ENCODE measurements around the gene ANKRD17. TPM values are rescaled to one million over a fixed set of nuclear protein-coding genes. Genes with fewer than 3 reads are reported as not detected.
A peak's percentile ranks its signal among the peaks of the same experiment; 100 is the strongest.

Gene ANKRD17, protein sequence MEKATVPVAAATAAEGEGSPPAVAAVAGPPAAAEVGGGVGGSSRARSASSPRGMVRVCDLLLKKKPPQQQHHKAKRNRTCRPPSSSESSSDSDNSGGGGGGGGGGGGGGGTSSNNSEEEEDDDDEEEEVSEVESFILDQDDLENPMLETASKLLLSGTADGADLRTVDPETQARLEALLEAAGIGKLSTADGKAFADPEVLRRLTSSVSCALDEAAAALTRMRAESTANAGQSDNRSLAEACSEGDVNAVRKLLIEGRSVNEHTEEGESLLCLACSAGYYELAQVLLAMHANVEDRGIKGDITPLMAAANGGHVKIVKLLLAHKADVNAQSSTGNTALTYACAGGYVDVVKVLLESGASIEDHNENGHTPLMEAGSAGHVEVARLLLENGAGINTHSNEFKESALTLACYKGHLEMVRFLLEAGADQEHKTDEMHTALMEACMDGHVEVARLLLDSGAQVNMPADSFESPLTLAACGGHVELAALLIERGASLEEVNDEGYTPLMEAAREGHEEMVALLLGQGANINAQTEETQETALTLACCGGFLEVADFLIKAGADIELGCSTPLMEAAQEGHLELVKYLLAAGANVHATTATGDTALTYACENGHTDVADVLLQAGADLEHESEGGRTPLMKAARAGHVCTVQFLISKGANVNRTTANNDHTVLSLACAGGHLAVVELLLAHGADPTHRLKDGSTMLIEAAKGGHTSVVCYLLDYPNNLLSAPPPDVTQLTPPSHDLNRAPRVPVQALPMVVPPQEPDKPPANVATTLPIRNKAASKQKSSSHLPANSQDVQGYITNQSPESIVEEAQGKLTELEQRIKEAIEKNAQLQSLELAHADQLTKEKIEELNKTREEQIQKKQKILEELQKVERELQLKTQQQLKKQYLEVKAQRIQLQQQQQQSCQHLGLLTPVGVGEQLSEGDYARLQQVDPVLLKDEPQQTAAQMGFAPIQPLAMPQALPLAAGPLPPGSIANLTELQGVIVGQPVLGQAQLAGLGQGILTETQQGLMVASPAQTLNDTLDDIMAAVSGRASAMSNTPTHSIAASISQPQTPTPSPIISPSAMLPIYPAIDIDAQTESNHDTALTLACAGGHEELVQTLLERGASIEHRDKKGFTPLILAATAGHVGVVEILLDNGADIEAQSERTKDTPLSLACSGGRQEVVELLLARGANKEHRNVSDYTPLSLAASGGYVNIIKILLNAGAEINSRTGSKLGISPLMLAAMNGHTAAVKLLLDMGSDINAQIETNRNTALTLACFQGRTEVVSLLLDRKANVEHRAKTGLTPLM (N-terminal part only)
- 25.6 and 33.1 TPM in 2 replicates for polyA plus RNA-seq (2012; rRNA removed)
- 18.1 and 26.1 TPM in 2 replicates for polyA plus RNA-seq (2012; cell fraction: cytosol; rRNA removed)
- polyA plus RNA-seq (2012; cell fraction: nucleus; rRNA removed), result 23.1 and 53.8 TPM in 2 replicates

DNA sequence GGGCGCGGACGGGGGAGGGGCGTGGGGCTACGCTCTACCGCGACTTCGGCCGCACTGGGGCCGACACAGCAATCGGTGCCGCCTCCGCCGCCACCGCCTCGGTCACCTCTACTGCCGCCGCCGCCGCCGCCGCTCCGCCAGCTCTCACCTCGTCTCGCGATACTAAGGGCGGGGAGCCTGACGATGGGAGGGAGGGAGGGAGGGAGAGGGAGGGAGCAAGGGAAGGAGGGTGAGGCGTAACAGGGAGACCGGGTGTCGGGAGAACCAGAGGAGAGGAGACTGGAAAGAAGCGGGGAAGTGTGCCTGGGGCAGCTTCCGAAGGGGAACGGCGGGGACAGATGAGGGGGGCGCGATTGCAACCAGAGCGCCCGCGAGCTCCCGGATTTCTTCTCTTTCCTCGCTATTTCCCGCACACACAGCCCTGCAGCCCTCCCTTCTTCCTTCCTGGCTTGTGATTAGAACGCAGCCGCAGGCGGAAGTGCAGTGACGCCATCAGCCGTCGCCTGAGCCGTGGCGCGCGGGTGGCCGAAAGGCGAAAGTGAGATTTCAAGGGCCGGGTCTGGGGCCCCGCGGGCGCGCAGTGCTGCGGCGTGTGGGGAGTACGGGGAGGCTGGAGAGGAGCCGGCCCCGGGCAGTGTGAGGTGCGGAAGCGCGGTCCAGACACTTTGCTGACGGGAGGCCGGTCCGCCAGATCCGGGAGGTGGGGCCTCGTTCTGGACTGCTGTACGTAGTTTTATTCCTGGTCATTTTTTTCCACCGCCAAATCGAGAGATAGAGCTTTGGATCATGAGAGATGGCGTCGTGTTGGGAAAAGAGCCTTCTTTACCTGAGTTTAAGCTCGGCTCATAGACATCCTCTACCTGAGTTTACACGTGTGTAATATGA is at the start of gene ANKRD17:
ANKRD17 (minus strand) TSS at position 113 of the 885 bp plus-strand sequence. CDS start 130 bp downstream, outside the sequence.
- Histone ChIP-seq H3K36me3 (replicated peaks in 1 of 2; ENCODE audit: control insufficient read depth in 1 of 2, insufficient read depth in 2 of 2, low read length in 1 of 2) (peaks cover 17 to 19% of the 10 kb centered on the region in 2 experiments), H3K4me2 (peak within 1 kb of the TSS; percentile 87), H3K27me3 (ENCODE audit: insufficient read depth) (no peaks in the 10 kb centered on the region), H2AFZ (ENCODE audit: low read depth) (peak within 1 kb of the TSS; percentile 77), H3K79me2 (ENCODE audit: insufficient read depth) (peaks cover 71% of the 10 kb centered on the region), H3K9me3 (no peaks in the 10 kb centered on the region), H3K4me1 (ENCODE audit: control insufficient read depth in 1 of 2, insufficient read depth in 2 of 2, low read depth in 1 of 2, low read length in 1 of 2) (peaks cover 7 to 9% of the 10 kb centered on the region in 2 experiments; a peak in 2 of 4 replicates), H3K9ac (peak within 1 kb of the TSS; percentile 83), H3K4me3 (ENCODE audit: low read depth in 2 of 2, low read length in 1 of 2) (peak within 1 kb of the TSS; percentile 75 to 94), H3K27ac (ENCODE audit: low read depth in 2 of 2, low read length in 1 of 2) (peak within 1 kb of the TSS; percentile 94 to 99), H3K9me2 (no peaks in the 10 kb centered on the region), H3F3A (replicated peaks; ENCODE audit: insufficient read depth) (peaks cover 36% of the 10 kb centered on the region), H4K20me1 (ENCODE audit: insufficient read depth) (peaks cover 32% of the 10 kb centered on the region)
- 1% methylated on average over 60 of the region's 80 CpGs for WGBS (ENCODE audit: low lambda C conversion rate)
- TF ChIP-seq ELF1 (IDR thresholded peaks at IDR 0.05) (peak; percentile 93), EP300 (IDR thresholded peaks at IDR 0.05; ENCODE audit: borderline replicate concordance in 1 of 2, low read depth in 1 of 2, low read length in 1 of 2) (peak in 1 of 2 experiments; percentile 1; a peak in 1 of 4 replicates), MXI1 (IDR thresholded peaks at IDR 0.05; ENCODE audit: low read depth, low read length) (peak; percentile 92), TAF1 (IDR thresholded peaks at IDR 0.05; ENCODE audit: borderline replicate concordance, low read depth, low read length) (peak; percentile 76), JUND (IDR thresholded peaks at IDR 0.05) (no peak), TCF12 (IDR thresholded peaks at IDR 0.05) (0 out of 2 replicates have a peak, but pooled peaks have one; percentile 14), MAX (IDR thresholded peaks at IDR 0.05; ENCODE audit: low read depth) (peak; percentile 92), POLR2AphosphoS5 (IDR thresholded peaks at IDR 0.05; ENCODE audit: low read depth, low read length) (peak; percentile 91), FOXJ3 (CRISPR knock-in tag; IDR thresholded peaks at IDR 0.05) (no peak), ZBTB33 (IDR thresholded peaks at IDR 0.05; ENCODE audit: borderline replicate concordance, low read depth) (peak; percentile 95), TEAD4 (IDR thresholded peaks at IDR 0.05; ENCODE audit: borderline replicate concordance, insufficient read depth) (no peak), SIN3A (IDR thresholded peaks at IDR 0.05; ENCODE audit: borderline replicate concordance, low read depth, low read length) (peak; percentile 81; the same call in 1 of the 2 replicates), USF1 (IDR thresholded peaks at IDR 0.05; ENCODE audit: borderline replicate concordance, low read depth) (no peak), NRF1 (IDR thresholded peaks at IDR 0.05; ENCODE audit: low read depth, low read length) (peak; percentile 58), RFX5 (IDR thresholded peaks at IDR 0.05; ENCODE audit: low read length) (peak; percentile 30; the same call in 1 of the 2 replicates), GATA2 (CRISPR knock-in tag; IDR thresholded peaks at IDR 0.05) (no peak; the same call in 1 of the 2 replicates), CHD2 (IDR thresholded peaks at IDR 0.05; ENCODE audit: low read length, partially characterized antibody) (peak; percentile 97), GABPA (IDR thresholded peaks at IDR 0.05; ENCODE audit: low read depth) (peak; percentile 82)
- POLR2A ChIA-PET, result interaction anchor here (0.6 to 1.9 kb wide), 10 partner anchors 19 to 197 kb away, joined by 3 to 8 read pairs (median 4); no protein-coding TSS in a partner anchor
- CTCF ChIA-PET, result interaction anchor here (0.7 to 6.9 kb wide), 8 partner anchors 11 to 169 kb away, joined by 3 to 48 read pairs (median 4); no protein-coding TSS in a partner anchor
- DNase-seq, result peak; percentile 91

Measured in SK-N-SH (cell line).